H1 (cell line): ENCODE measurements around the gene COL4A2. TPM values are rescaled to one million over a fixed set of nuclear protein-coding genes. Genes with fewer than 3 reads are reported as not detected.
"Not testable (repeated sequence)": the region's sequence is repeated elsewhere in the genome, so short reads cannot be mapped to it uniquely, and the experiment has no call there.

Experiments
- CTCF ChIA-PET: fragments of 300-600 bp; sonication (Branson Sonifier 250); formaldehyde crosslinking; loops from one replicate; lab custom pipeline; 2021; ENCODE audit not compliant: partially characterized antibody; lab: Charles Lee
- POLR2A ChIA-PET: fragments of 300-600 bp; sonication (Branson Sonifier 250); formaldehyde crosslinking; loops from one replicate; lab custom pipeline; 2021; ENCODE audit warnings: inconsistent platforms; ENCODE audit not compliant: partially characterized antibody; lab: Charles Lee
- DNase-seq, 2 experiments: peaks; one replicate each; pipeline versions ENCODE4 v3.0.0 to v3.0.0-alpha.2; 2010 to 2022; ENCODE audit warnings: low spot score in 2 of 2, low read depth in 1 of 2, mixed read lengths in 1 of 2
- FAIRE-seq: peaks from 2 replicates; lab custom pipeline; 2011; peaks lifted over from hg19 to GRCh38; lab: Jason Lieb, UNC
- H2AFZ ChIP-seq: 2 replicates; pipeline ENCODE4 v1.8.1; 2012; ENCODE audit warnings: low read length, inconsistent platforms
- H2AK5ac ChIP-seq: 2 replicates; pipeline ENCODE4 v1.6.1; 2013; ENCODE audit warnings: low read depth, low read length
- H2BK120ac ChIP-seq: replicated peaks from 2 replicates; pipeline ENCODE3; 2013; ENCODE audit warnings: low read depth, low read length, inconsistent platforms
- H2BK12ac ChIP-seq: 2 replicates; pipeline ENCODE4 v1.6.1; 2013; ENCODE audit warnings: low read depth, low read length
- H2BK15ac ChIP-seq: 2 replicates; pipeline ENCODE4 v1.6.1; 2013; ENCODE audit warnings: low read length
- H2BK20ac ChIP-seq: 2 replicates; pipeline ENCODE4 v1.6.1; 2013; ENCODE audit warnings: low read length
- H2BK5ac ChIP-seq: 2 replicates; pipeline ENCODE4 v1.6.1; 2013; ENCODE audit warnings: low read depth, low read length
- H3K14ac ChIP-seq: 2 replicates; pipeline ENCODE4 v1.6.1; 2013; ENCODE audit warnings: inconsistent platforms; ENCODE audit not compliant: insufficient read length
- H3K18ac ChIP-seq: 2 replicates; pipeline ENCODE4 v1.6.1; 2013; ENCODE audit warnings: low read length; ENCODE audit errors: extremely low read depth
- H3K23ac ChIP-seq: 2 replicates; pipeline ENCODE4 v1.6.1; 2013; ENCODE audit warnings: inconsistent platforms; ENCODE audit not compliant: insufficient read length
- H3K23me2 ChIP-seq: 2 replicates; pipeline ENCODE4 v1.6.1; 2013; ENCODE audit warnings: low read depth, low read length
- H3K27ac ChIP-seq: 2 replicates; pipeline ENCODE4 v1.6.1; 2011; ENCODE audit warnings: low read depth, low read length, inconsistent platforms
- H3K27me3 ChIP-seq, 4 experiments: replicated peaks in 1 of 4; 1 replicate in 1 of 4; 2 replicates in 3 of 4; pipeline versions ENCODE4 v1.6.1 to v1.8.1; 2011 to 2013; ENCODE audit warnings: low read length in 3 of 4, mild to moderate bottlenecking in 3 of 4, inconsistent platforms in 2 of 4, mixed read lengths in 2 of 4, moderate library complexity in 1 of 4; ENCODE audit not compliant: control insufficient read depth in 3 of 4, insufficient read depth in 3 of 4; ENCODE audit errors: extremely low read depth in 1 of 4
- H3K36me3 ChIP-seq, 4 experiments: 2 replicates each; pipeline versions ENCODE4 v1.6.1 to v1.8.1; 2011 to 2013; ENCODE audit warnings: mild to moderate bottlenecking in 4 of 4, low read length in 3 of 4, moderate library complexity in 2 of 4, control low read depth in 1 of 4, inconsistent platforms in 1 of 4; ENCODE audit not compliant: insufficient read depth in 4 of 4, control insufficient read depth in 2 of 4
- H3K4ac ChIP-seq: replicated peaks from 2 replicates; pipeline ENCODE3; 2013; ENCODE audit warnings: low read length, low read depth, mixed read lengths, inconsistent platforms; ENCODE audit not compliant: insufficient read length
- H3K4me1 ChIP-seq, 4 experiments: replicated peaks in 1 of 4; 1 replicate in 1 of 4; 2 replicates in 3 of 4; pipeline versions ENCODE4 v1.6.1 to v1.8.1; 2011 to 2013; ENCODE audit warnings: low read length in 3 of 4, inconsistent platforms in 2 of 4, mixed read lengths in 1 of 4; ENCODE audit not compliant: insufficient read depth in 4 of 4, control insufficient read depth in 3 of 4
- H3K4me2 ChIP-seq, 2 experiments: 2 replicates each; pipeline versions ENCODE4 v1.6.1 to v1.8.1; 2011 to 2013; ENCODE audit warnings: low read depth in 2 of 2, low read length in 2 of 2, control low read depth in 1 of 2, inconsistent platforms in 1 of 2, mild to moderate bottlenecking in 1 of 2; ENCODE audit not compliant: insufficient read depth in 1 of 2
- H3K4me3 ChIP-seq, 4 experiments: fragments of 200-600, 300-600 bp in 1 of 4; sonication (generic), shearing (Covaris generic), sonication (Bioruptor Twin) in 1 of 4; 2 replicates each; pipeline versions ENCODE4 v1.5.1 to v1.8.1; 2011 to 2016; ENCODE audit warnings: low read length in 4 of 4, low read depth in 3 of 4, control low read depth in 2 of 4, inconsistent platforms in 2 of 4, mild to moderate bottlenecking in 2 of 4, mixed read lengths in 1 of 4, moderate library complexity in 1 of 4; ENCODE audit not compliant: insufficient read depth in 2 of 4; ENCODE audit errors: extremely low read depth in 1 of 4
- H3K56ac ChIP-seq: replicated peaks from 2 replicates; pipeline ENCODE3; 2013; ENCODE audit warnings: low read depth, mild to moderate bottlenecking, mixed read lengths, low read length, inconsistent platforms; ENCODE audit not compliant: insufficient read length
- H3K79me1 ChIP-seq: 2 replicates; pipeline ENCODE4 v1.6.1; 2013; ENCODE audit warnings: low read depth, low read length, control low read depth
- H3K79me2 ChIP-seq, 2 experiments: 2 replicates each; pipeline versions ENCODE4 v1.6.1 to v1.8.1; 2012 to 2013; ENCODE audit warnings: low read length in 2 of 2, mild to moderate bottlenecking in 2 of 2, inconsistent platforms in 1 of 2; ENCODE audit not compliant: insufficient read depth in 2 of 2, control insufficient read depth in 1 of 2
- H3K9ac ChIP-seq, 4 experiments: replicated peaks in 1 of 4; 1 replicate in 1 of 4; 2 replicates in 3 of 4; pipeline versions ENCODE4 v1.6.1 to v1.8.1; 2011 to 2013; ENCODE audit warnings: low read depth in 3 of 4, low read length in 3 of 4, control low read depth in 2 of 4, mild to moderate bottlenecking in 2 of 4, moderate library complexity in 2 of 4, inconsistent platforms in 1 of 4; ENCODE audit errors: extremely low read depth in 1 of 4
- H3K9me3 ChIP-seq, 2 experiments: 2 replicates each; pipeline versions ENCODE4 v1.6.1 to v1.8.1; 2012 to 2013; ENCODE audit warnings: mild to moderate bottlenecking in 2 of 2, moderate library complexity in 2 of 2, control low read depth in 1 of 2, inconsistent platforms in 1 of 2, low read depth in 1 of 2, low read length in 1 of 2, mixed read lengths in 1 of 2; ENCODE audit not compliant: insufficient read depth in 2 of 2
- H4K20me1 ChIP-seq, 2 experiments: replicated peaks in 1 of 2; 2 replicates each; pipeline versions ENCODE3 to v1.8.1; 2011 to 2013; ENCODE audit warnings: inconsistent platforms in 2 of 2, low read length in 2 of 2, mild to moderate bottlenecking in 1 of 2; ENCODE audit not compliant: insufficient read depth in 2 of 2, control insufficient read depth in 1 of 2
- H4K5ac ChIP-seq: 2 replicates; pipeline ENCODE4 v1.6.1; 2013; ENCODE audit warnings: low read length, low read depth, mixed read lengths, inconsistent platforms; ENCODE audit not compliant: insufficient read length
- H4K8ac ChIP-seq: 2 replicates; pipeline ENCODE4 v1.8.0; 2013; ENCODE audit warnings: mild to moderate bottlenecking, moderate library complexity, low read length, inconsistent platforms; ENCODE audit not compliant: insufficient read depth; ENCODE audit errors: extremely low read depth
- H4K91ac ChIP-seq: replicated peaks from 2 replicates; pipeline ENCODE3; 2013; ENCODE audit warnings: low read length, mixed read lengths, inconsistent platforms; ENCODE audit not compliant: insufficient read length
- ATF3 ChIP-seq: IDR thresholded peaks from 2 replicates; pipeline ENCODE4 v1.6.1; 2011; ENCODE audit warnings: low read depth, mild to moderate bottlenecking, low read length; ENCODE audit not compliant: insufficient read depth
- BRCA1 ChIP-seq: IDR thresholded peaks from 2 replicates; pipeline ENCODE4 v1.6.1; 2012; ENCODE audit warnings: low read depth, low read length, improper control_type of control experiment
- CTBP2 ChIP-seq: IDR thresholded peaks from 2 replicates; pipeline ENCODE4 v1.7.0; 2011; ENCODE audit warnings: borderline replicate concordance, mild to moderate bottlenecking, moderate library complexity, mixed read lengths, low read length; ENCODE audit not compliant: insufficient read depth, insufficient read length
- EP300 ChIP-seq, 2 experiments: IDR thresholded peaks; 1 replicate in 1 of 2; 2 replicates in 1 of 2; pipeline ENCODE4 v1.6.1; 2011 to 2012; ENCODE audit warnings: low read depth in 2 of 2, low read length in 2 of 2, mild to moderate bottlenecking in 2 of 2, borderline replicate concordance in 1 of 2, inconsistent platforms in 1 of 2, moderate library complexity in 1 of 2
- RAD21 ChIP-seq, 2 experiments: IDR thresholded peaks in 1 of 2; conservative IDR thresholded peaks in 1 of 2; 2 replicates each; pipeline ENCODE4 v1.6.1; 2011; ENCODE audit warnings: low read depth in 2 of 2, low read length in 2 of 2, improper control_type of control experiment in 1 of 2, inconsistent platforms in 1 of 2, mild to moderate bottlenecking in 1 of 2, moderate library complexity in 1 of 2
- SP1 ChIP-seq: IDR thresholded peaks from 2 replicates; pipeline ENCODE4 v1.6.1; 2011; ENCODE audit warnings: low read depth, low read length
- SP2 ChIP-seq: IDR thresholded peaks from 2 replicates; pipeline ENCODE4 v1.6.1; 2012; ENCODE audit warnings: mild to moderate bottlenecking, low read length, inconsistent platforms
- TCF12 ChIP-seq: IDR thresholded peaks from 2 replicates; pipeline ENCODE4 v1.6.1; 2011; ENCODE audit warnings: low read depth, mild to moderate bottlenecking, low read length
- WGBS, 2 experiments: shearing (Covaris generic) in 1 of 2; methylation state at CpG; one replicate each; pipeline versions ENCODE4 v1.1.6 to v1.1.7; 2013 to 2015; ENCODE audit warnings: low lambda C conversion rate in 2 of 2, mixed read lengths in 2 of 2, inconsistent platforms in 1 of 2, low coverage in 1 of 2, missing lambda C conversion rate in 1 of 2; ENCODE audit not compliant: insufficient replicate concordance in 2 of 2, insufficient coverage in 1 of 2, insufficient read length in 1 of 2; ENCODE audit errors: extremely low coverage in 1 of 2, missing lambda C conversion rate in 1 of 2; 5-methylcytosine and 5-hydroxymethylcytosine counted together
- polyA plus RNA-seq, 7 experiments: library from polyadenylated mRNA; depleted of rRNA in 3 of 7; stranded (reverse) in 5 of 7; unstranded in 2 of 7; fragments of >200 nt in 5 of 7; fragments of 200-250 nt in 2 of 7; gene quantifications; 1 replicate in 5 of 7; 2 replicates in 1 of 7; 4 replicates in 1 of 7; pipeline versions ENCODE4 v1.2.1 to v1.2.3, GENCODE V29; 2011 to 2013; ENCODE audit warnings: missing spikeins in 2 of 7, mixed read lengths in 2 of 7
- total RNA-seq: library from RNA; stranded (reverse); fragmentation: NEBNext Ultra II Directional; extraction: Animal tissue kit (Norgen Biotek cat#: 25700); gene quantifications from 2 replicates; pipeline ENCODE4 v1.2.1, GENCODE V29; 2021

Gene COL4A2
- total and polyA plus RNA-seq, 2 of the 8 experiments (the other 6 are each of a cell fraction or from before 2014, with no cell fraction given) = 80.4 to 87.3 TPM

- TF ChIP-seq RAD21 (IDR thresholded peaks at IDR 0.05 in 1 of 2, conservative IDR thresholded peaks at IDR 0.05 in 1 of 2; ENCODE audit: low read depth in 2 of 2, low read length in 2 of 2) (no peak), CTBP2 (no peak), TCF12 (no peak), ATF3 (no peak), SP1 (no peak), EP300 (IDR thresholded peaks at IDR 0.05; ENCODE audit: borderline replicate concordance in 1 of 2, low read depth in 2 of 2, low read length in 2 of 2) (no peak), BRCA1 (no peak), SP2 (no peak)
Observed at GRCh38 chr13:110312339-110313031, 5.4 kb downstream of the COL4A2 start (continued).

DNA sequence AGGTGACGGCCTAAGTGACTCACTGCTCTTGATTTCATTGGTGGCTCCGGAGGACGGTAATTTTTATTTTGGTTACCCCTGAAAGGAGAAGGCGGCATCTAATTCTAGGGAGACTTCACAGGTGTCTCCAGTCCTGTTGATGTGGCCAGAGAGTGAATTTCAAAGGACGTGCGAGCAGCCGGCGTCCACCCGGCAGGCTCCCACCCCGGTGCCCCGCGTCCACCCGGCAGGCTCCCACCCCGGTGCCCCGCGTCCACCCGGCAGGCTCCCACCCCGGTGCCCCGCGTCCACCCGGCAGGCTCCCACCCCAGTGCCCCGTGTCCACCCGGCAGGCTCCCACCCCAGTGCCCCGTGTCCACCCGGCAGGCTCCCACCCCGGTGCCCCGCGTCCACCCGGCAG, 6.2 kb downstream of the COL4A2 start:
- H3K56ac ChIP-seq, POLR2A ChIA-PET, H3K23me2 ChIP-seq, H2AK5ac ChIP-seq, H3K14ac ChIP-seq, H3K4me1 ChIP-seq, DNase-seq, H3K23ac ChIP-seq, H3K18ac ChIP-seq, FAIRE-seq, H4K8ac ChIP-seq, H3K27ac ChIP-seq, H2BK15ac ChIP-seq, H2BK12ac ChIP-seq, H2BK120ac ChIP-seq, H4K91ac ChIP-seq, H2AFZ ChIP-seq, H3K27me3 ChIP-seq, H3K4ac ChIP-seq, H4K5ac ChIP-seq, H3K36me3 ChIP-seq, H3K4me2 ChIP-seq, H3K4me3 ChIP-seq, H2BK20ac ChIP-seq, H3K9ac ChIP-seq, H2BK5ac ChIP-seq, H3K9me3 ChIP-seq: not testable (repeated sequence)
- CTCF ChIA-PET = interaction anchor here (1.1 to 1.3 kb wide), 3 partner anchors 10 to 32 kb away, joined by 3 to 6 read pairs (median 4); no protein-coding TSS in a partner anchor
- Histone ChIP-seq H3K79me2 (peaks cover 5 to 19% of the 10 kb centered on the region in 2 experiments; a peak in 3 of 4 replicates), H3K79me1 (peaks cover 11% of the 10 kb centered on the region), H4K20me1 (peaks cover 5 to 19% of the 10 kb centered on the region in 2 experiments)
- 95% methylated on average over 4 of the region's 29 CpGs; no CpG with 5 or more reads in 1 of the 2 experiments for WGBS, 2 experiments
